WTC11 (cell line): ENCODE measurements around the gene AQP12A.

Source experiments
- CTCF ChIP-seq: fragments of 200-600 bp; IDR thresholded peaks from 2 replicates; pipeline ENCODE4 v1.8.0; 2022; ENCODE audit warnings: antibody characterized with exemption
- FOXP1 ChIP-seq: sonication (generic); formaldehyde crosslinking; IDR thresholded peaks from 2 replicates; pipeline ENCODE4 v1.8.0; 2022; ENCODE audit warnings: missing genetic modification reagents, mild to moderate bottlenecking, moderate library complexity, borderline replicate concordance
- NFYB ChIP-seq: sonication (generic); formaldehyde crosslinking; conservative IDR thresholded peaks from 2 replicates; pipeline ENCODE4 v1.8.0; 2022; ENCODE audit warnings: low read depth, missing genetic modification reagents
- NR2C2 ChIP-seq: sonication (generic); formaldehyde crosslinking; IDR thresholded peaks from 2 replicates; pipeline ENCODE4 v1.8.0; 2022; ENCODE audit warnings: mild to moderate bottlenecking, missing genetic modification reagents
- SMAD3 ChIP-seq: sonication (generic); formaldehyde crosslinking; IDR thresholded peaks from 2 replicates; pipeline ENCODE4 v1.8.0; 2022; ENCODE audit warnings: missing genetic modification reagents, mild to moderate bottlenecking, borderline replicate concordance
- SP1 ChIP-seq: sonication (generic); formaldehyde crosslinking; conservative IDR thresholded peaks from 2 replicates; pipeline ENCODE4 v1.8.1; 2022; ENCODE audit warnings: missing genetic modification reagents
- ZNF121 ChIP-seq: sonication (generic); formaldehyde crosslinking; IDR thresholded peaks from 2 replicates; pipeline ENCODE4 v1.8.0; 2023; ENCODE audit warnings: missing genetic modification reagents
- ZNF232 ChIP-seq: sonication (generic); formaldehyde crosslinking; IDR thresholded peaks from 2 replicates; pipeline ENCODE4 v1.8.0; 2022; ENCODE audit warnings: mild to moderate bottlenecking, missing genetic modification reagents

GRCh38 chr2:240672701-240673190 lies 18.9 kb upstream of the AQP12A start:
- TF ChIP-seq CTCF (no peak), ZNF121 (no peak), SP1 (CRISPR knock-in tag) (no peak), ZNF232 (CRISPR knock-in tag) (no peak), FOXP1 (CRISPR knock-in tag) (no peak), NFYB (CRISPR knock-in tag) (no peak), NR2C2 (CRISPR knock-in tag) (no peak), SMAD3 (no peak)
